Fibroblast of lung (primary cell): ENCODE measurements around the gene WDR33.

Experiments
- CTCF ChIP-seq, 2 donors: IDR thresholded peaks in 1 of 2; conservative IDR thresholded peaks in 1 of 2; 1 replicate in 1 of 2; 2 replicates in 1 of 2; pipeline ENCODE4 v1.5.1; 2011 to 2012; ENCODE audit warnings: low read length in 2 of 2, control low read depth in 1 of 2, inconsistent platforms in 1 of 2, low read depth in 1 of 2, mild to moderate bottlenecking in 1 of 2
- EZH2 ChIP-seq: IDR thresholded peaks from 2 replicates; pipeline ENCODE4 v1.5.1; 2012; ENCODE audit warnings: low read length, control low read depth, mild to moderate bottlenecking; ENCODE audit errors: missing control alignments

- TF ChIP-seq CTCF (conservative IDR thresholded peaks at IDR 0.05 in 1 of 2, IDR thresholded peaks at IDR 0.05 in 1 of 2; ENCODE audit: low read depth in 1 of 2, low read length in 2 of 2) (no peak), EZH2 (no peak)
Observed at GRCh38 chr2:127805491-127805890, 5.5 kb downstream of the WDR33 start.
